Renal pelvis (tissue), 12 donors: ENCODE measurements around the gene B3GNT5. TPM values are rescaled to one million over a fixed set of nuclear protein-coding genes. Genes with fewer than 3 reads are reported as not detected.
A peak's percentile ranks its signal among the peaks of the same experiment; 100 is the strongest.

ENCODE experiments used
- DNase-seq: peaks from one replicate; pipeline ENCODE4 v3.0.0-alpha.2; 2013
- long read RNA-seq, 16 experiments: transcript quantifications; one replicate each; lab custom pipeline, GENCODE V29; 2026
- polyA plus RNA-seq, 3 donors: library from polyadenylated mRNA; unstranded; fragments of 120-200 nt; gene quantifications; one replicate each; pipeline ENCODE4 v1.2.1, GENCODE V29; 2013; ENCODE audit not compliant: insufficient read length in 3 of 3

Gene B3GNT5, protein sequence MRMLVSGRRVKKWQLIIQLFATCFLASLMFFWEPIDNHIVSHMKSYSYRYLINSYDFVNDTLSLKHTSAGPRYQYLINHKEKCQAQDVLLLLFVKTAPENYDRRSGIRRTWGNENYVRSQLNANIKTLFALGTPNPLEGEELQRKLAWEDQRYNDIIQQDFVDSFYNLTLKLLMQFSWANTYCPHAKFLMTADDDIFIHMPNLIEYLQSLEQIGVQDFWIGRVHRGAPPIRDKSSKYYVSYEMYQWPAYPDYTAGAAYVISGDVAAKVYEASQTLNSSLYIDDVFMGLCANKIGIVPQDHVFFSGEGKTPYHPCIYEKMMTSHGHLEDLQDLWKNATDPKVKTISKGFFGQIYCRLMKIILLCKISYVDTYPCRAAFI
- polyA plus RNA-seq: 10 to 100 TPM; 21.4 to 25.2 (median 22.6) TPM
- long read RNA-seq, donor 1, full-length matches to known transcripts: 5 of 21 reads
- long read RNA-seq, donor 1, partial matches to known transcripts: 16 of 21 reads
- long read RNA-seq, donor 1, other reads (novel, unspliced or antisense): 0 of 21 reads
- long read RNA-seq, donor 2, full-length matches to known transcripts: 7 of 7 reads
- long read RNA-seq, donor 2, partial matches to known transcripts: 0 of 7 reads
- long read RNA-seq, donor 2, other reads (novel, unspliced or antisense): 0 of 7 reads
- long read RNA-seq, donor 3, full-length matches to known transcripts: 8 of 13 reads
- long read RNA-seq, donor 3, partial matches to known transcripts: 5 of 13 reads
- long read RNA-seq, donor 3, other reads (novel, unspliced or antisense): 0 of 13 reads
- long read RNA-seq, donor 4, partial matches to known transcripts: 0 of 4 reads
- long read RNA-seq, donor 4, other reads (novel, unspliced or antisense): 0 of 4 reads
- long read RNA-seq, donor 5, full-length matches to known transcripts: 3 of 3 reads
- long read RNA-seq, donor 5, partial matches to known transcripts: 0 of 3 reads
- long read RNA-seq, donor 5, other reads (novel, unspliced or antisense): 0 of 3 reads
- long read RNA-seq, donor 6, partial matches to known transcripts: 0 of 3 reads
- long read RNA-seq, donor 6, other reads (novel, unspliced or antisense): 0 of 3 reads
- long read RNA-seq, donor 7, full-length matches to known transcripts: 9 of 9 reads
- long read RNA-seq, donor 7, partial matches to known transcripts: 0 of 9 reads
- long read RNA-seq, donor 7, other reads (novel, unspliced or antisense): 0 of 9 reads
- long read RNA-seq, donor 8, partial matches to known transcripts: 0 of 1 reads
- long read RNA-seq, donor 8, other reads (novel, unspliced or antisense): 0 of 1 reads
- long read RNA-seq, donor 9, full-length matches to known transcripts: 5 of 5 reads
- long read RNA-seq, donor 9, partial matches to known transcripts: 0 of 5 reads
- long read RNA-seq, donor 9, other reads (novel, unspliced or antisense): 0 of 5 reads
- long read RNA-seq, donor 10, full-length matches to known transcripts: 11 of 11 reads
- long read RNA-seq, donor 10, partial matches to known transcripts: 0 of 11 reads
- long read RNA-seq, donor 10, other reads (novel, unspliced or antisense): 0 of 11 reads
- long read RNA-seq, donor 11, partial matches to known transcripts: 0 of 4 reads
- long read RNA-seq, donor 11, other reads (novel, unspliced or antisense): 0 of 4 reads
- long read RNA-seq, donor 12, transcript B3GNT5-202 (2 exons, 3,368 nt): major isoform, 5 of 7 reads
- long read RNA-seq, donor 12, partial matches to known transcripts: 0 of 7 reads
- long read RNA-seq, donor 12, other reads (novel, unspliced or antisense): 0 of 7 reads
- long read RNA-seq, donor 13, full-length matches to known transcripts: 6 of 6 reads
- long read RNA-seq, donor 13, partial matches to known transcripts: 0 of 6 reads
- long read RNA-seq, donor 13, other reads (novel, unspliced or antisense): 0 of 6 reads
- long read RNA-seq, donor 14: 0 reads
- long read RNA-seq, donor 15, full-length matches to known transcripts: 19 of 19 reads
- long read RNA-seq, donor 15, partial matches to known transcripts: 0 of 19 reads
- long read RNA-seq, donor 15, other reads (novel, unspliced or antisense): 0 of 19 reads
- long read RNA-seq, donor 16, full-length matches to known transcripts: 6 of 15 reads
- long read RNA-seq, donor 16, partial matches to known transcripts: 9 of 15 reads
- long read RNA-seq, donor 16, other reads (novel, unspliced or antisense): 0 of 15 reads

DNA sequence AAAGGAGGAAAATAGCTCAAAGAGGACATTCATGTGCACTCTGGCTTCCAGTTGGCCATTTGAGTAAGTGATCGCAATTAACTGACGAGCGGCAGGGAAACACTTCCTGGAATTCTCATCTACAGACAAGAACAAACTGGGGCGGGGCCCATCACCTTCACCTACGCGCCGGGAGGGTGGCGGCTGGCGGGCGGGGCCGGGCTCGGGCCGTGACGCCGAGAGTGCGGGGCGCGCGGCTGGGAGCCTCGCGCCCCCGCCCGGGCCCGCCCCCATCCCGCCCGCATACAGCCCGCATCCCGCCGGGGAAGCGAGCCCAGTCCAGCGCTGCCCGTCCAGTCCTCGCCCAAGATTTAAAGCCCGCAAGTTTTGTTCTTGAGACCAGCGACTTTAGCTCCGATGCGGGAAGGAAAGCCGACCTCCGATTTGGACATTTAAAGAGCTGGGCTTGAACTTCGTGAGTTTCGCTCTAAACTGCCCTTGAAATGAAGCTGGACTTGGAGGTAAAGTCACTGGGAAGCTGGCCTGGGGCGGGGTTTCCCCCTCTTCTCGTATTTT is at the start of gene B3GNT5:
TSS of gene B3GNT5 (plus strand) at position 281 of the 555 bp plus-strand sequence. CDS start 16,546 bp downstream, outside the sequence.
- DNase-seq: peak; percentile 37

DNA sequence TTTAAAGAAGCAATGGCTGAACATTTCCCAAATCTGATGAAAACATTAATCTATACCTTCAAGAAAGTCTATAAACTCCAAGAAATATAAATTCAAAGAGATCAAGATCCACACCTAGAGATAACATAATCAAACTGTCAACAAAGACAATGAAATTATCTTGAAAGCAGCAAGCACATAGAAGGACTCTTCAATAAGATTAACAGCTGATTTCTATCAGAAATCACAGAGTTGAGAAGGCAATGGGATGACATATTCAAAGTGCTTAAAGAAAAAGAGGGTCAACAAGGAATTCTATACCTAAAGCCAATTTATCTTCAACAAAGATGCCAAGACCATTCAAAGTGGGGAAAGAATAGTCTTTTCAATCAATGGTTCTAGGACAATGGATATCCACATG is 49.4 kb upstream of the B3GNT5 start:
- DNase-seq: no peak

GRCh38 chr3:183208260-183208659 is 44.8 kb upstream of the B3GNT5 start:
- no peak for DNase-seq

- no peak for DNase-seq
These were observed 44.3 kb upstream of the B3GNT5 start for GRCh38 chr3:183208800-183209199.

GRCh38 chr3:183210341-183210740 is 42.7 kb upstream of the B3GNT5 start:
- DNase-seq: no peak

DNA sequence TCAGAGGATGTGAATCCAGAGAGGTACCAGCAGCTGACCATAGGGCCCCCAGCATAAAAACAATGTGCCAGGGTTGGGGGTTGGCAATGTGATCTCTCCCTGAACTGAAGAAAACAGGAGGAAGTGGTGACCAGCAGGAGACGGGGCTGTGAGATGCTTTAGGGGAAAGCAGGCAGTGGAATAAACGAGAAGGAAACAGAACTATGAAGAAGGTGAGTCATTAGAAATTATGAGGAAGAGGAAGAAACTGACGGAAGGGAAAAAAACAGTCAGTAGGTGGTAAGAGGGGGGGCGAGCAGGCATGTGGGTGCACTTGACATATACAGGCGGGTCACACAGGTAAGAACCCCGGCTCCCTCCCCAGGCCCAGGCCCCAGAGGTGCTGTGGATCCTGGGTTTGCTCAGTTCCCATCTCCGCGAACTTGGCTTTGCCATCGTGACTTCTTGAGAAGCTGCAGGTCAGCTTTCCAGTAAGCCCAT is 42.2 kb upstream of the B3GNT5 start:
- DNase-seq: no peak

GRCh38 chr3:183211352-183211751 is 41.7 kb upstream of the B3GNT5 start:
- no peak for DNase-seq

- DNase-seq: no peak
These were observed 41.0 kb upstream of the B3GNT5 start for GRCh38 chr3:183212096-183212495.

- DNase-seq: no peak
These were observed 40.5 kb upstream of the B3GNT5 start for GRCh38 chr3:183212565-183212964.

GRCh38 chr3:183213415-183214276 is 39.4 kb upstream of the B3GNT5 start:
- DNase-seq: no peak

- no peak for DNase-seq
These were observed 38.8 kb upstream of the B3GNT5 start for GRCh38 chr3:183214277-183214612.

GRCh38 chr3:183215591-183216202 is 37.4 kb upstream of the B3GNT5 start:
- no peak for DNase-seq

DNA sequence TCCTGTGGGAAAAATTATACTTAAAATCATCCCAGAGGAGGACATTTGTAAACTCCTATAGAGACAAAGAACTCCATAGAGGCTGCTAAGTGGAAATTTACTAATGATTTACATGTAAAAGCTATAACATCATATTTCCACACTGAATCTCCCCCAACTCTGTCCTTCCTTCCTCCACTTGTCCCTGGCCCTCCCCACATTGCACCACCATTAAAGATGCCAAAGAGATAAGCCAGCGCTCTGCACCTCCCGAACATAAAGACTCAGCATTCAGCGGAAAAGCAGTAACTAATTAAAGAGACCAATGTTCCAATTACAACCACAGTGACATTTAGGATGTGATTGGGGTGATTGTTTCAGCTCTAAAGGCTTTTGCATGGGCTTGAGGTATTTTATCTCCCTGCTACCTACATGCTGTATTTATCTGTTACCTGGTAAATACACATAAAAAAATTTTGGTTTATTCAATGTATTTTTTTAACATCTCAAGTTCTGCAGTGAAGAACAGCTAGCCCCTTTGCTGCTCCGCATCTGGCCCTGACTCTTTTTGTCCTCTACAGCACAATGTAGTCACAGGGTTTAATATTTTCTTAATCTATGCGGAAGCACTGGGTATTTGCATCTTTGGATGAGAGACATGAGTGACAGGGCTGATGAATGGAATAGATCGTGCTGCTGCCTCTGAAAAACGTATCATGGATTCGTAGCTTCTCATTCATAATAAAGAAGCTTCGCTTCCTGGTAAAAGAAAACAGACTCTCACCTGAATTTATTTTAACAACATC is 35.3 kb upstream of the B3GNT5 start:
- no peak for DNase-seq

- no peak for DNase-seq
These were observed 34.2 kb upstream of the B3GNT5 start for GRCh38 chr3:183218826-183219225.

DNA sequence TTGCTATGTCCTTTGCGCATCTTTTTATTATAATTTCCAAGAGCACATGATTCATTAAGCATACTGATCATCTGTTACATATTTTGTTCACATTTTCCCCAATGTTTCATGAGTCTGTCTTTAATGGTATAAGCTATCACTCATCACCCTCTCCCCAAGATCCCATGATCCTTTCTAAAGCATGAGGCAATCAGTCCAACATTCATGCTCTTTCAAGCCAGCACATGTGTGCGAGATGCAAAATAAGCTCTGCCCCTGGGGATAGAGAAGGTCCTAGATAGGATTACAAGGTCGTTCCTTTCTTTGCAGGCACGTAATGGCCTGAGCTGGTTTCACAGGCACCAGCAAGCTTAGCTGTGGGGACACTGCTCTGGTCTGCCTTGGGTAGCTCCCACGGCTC is 32.2 kb upstream of the B3GNT5 start:
- no peak for DNase-seq

DNA sequence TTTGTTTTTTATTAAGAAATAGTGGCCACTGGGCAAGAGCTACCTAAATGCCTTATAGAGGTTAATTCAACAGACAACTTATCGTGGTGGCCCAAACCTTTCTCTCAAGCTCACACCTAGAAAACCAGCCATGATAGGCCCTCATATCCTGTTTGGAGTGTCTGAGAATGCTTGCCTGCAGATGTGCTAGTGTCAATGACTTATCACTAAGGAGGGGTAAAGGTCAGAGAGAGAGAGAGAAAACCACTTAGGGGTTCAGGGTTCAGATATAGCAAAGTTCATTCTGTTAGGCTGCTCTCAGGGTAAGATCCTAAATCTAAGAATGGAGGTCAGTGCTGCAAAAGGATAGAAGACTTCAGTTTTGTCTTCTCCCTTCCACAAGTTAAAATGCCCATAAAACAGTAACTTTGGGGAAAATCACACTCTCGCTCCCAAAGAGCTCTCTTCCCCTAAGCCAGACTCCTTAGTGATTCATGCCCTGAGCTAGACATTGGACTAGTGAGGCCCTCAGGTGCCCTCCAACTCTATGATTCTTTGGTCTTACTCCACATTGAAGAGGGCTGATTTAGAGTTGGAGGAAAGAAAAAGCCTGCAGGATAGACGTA is 30.3 kb upstream of the B3GNT5 start:
- DNase-seq: no peak
